HCT116 (cell line): Measurements from ENCODE around the gene DHCR7. TPM values are rescaled to one million over a fixed set of nuclear protein-coding genes. Genes with fewer than 3 reads are reported as not detected.

Source experiments
- ATAC-seq: fragments of 200-7000 bp; cut with Tn5 transposase; 2 replicates; pipeline ENCODE4 v1.9.1; 2020; ENCODE audit warnings: mild to moderate bottlenecking, moderate library complexity
- BruUV-seq: library from RNA; stranded (reverse); fragments of 400-500 nt; replicated peaks from 2 replicates; lab custom pipeline; 2021; lab: Mats Ljungman, UMichigan
- CTCF ChIA-PET: fragments of 300-600 bp; sonication (Branson Sonifier 250); formaldehyde crosslinking; loops from one replicate; lab custom pipeline; 2021; ENCODE audit warnings: antibody characterized with exemption; lab: Charles Lee
- POLR2A ChIA-PET: fragments of 300-600, 350-600 bp; sonication (Branson Sonifier 250); formaldehyde crosslinking; loops from one replicate; lab custom pipeline; 2021; ENCODE audit warnings: antibody characterized with exemption; lab: Charles Lee
- RAD21 ChIA-PET, 2 experiments: fragments of 300-600 bp; sonication (Branson Sonifier 250); formaldehyde crosslinking; loops; one replicate each; lab custom pipeline; 2023; ENCODE audit warnings: low total read pairs in 2 of 2; ENCODE audit not compliant: uncharacterized antibody in 2 of 2, unreplicated experiment in 2 of 2, low non-redundant PET in 1 of 2; lab: Charles Lee
- DNase-seq: peaks from one replicate; pipeline ENCODE4 v3.0.0-alpha.2; 2010; ENCODE audit warnings: low read depth, low spot score
- H2AFZ ChIP-seq: fragments of 200-600 bp; shearing (Covaris generic), sonication (generic); 2 replicates; pipeline ENCODE4 v1.6.1; 2017; ENCODE audit warnings: low read depth, mixed run types, mixed read lengths, antibody characterized with exemption, low read length; ENCODE audit not compliant: poor library complexity, severe bottlenecking
- H3K27ac ChIP-seq: 2 replicates; pipeline ENCODE4 v1.5.1; 2012; ENCODE audit warnings: low read depth, low read length
- H3K27me3 ChIP-seq: fragments of 200-600 bp; sonication (generic); 2 replicates; pipeline ENCODE4 v1.6.1; 2016; ENCODE audit warnings: mixed run types, low read length, mixed read lengths; ENCODE audit not compliant: insufficient read depth
- H3K36me3 ChIP-seq, 2 experiments: fragments of 200-500 bp in 1 of 2; fragments of 200-600 bp in 1 of 2; sonication (Bioruptor generic) in 1 of 2; sonication (generic) in 1 of 2; 2 replicates each; pipeline versions ENCODE4 v1.5.1 to v1.6.1; 2014 to 2016; ENCODE audit warnings: low read length in 2 of 2, inconsistent platforms in 1 of 2, mixed read lengths in 1 of 2, mixed run types in 1 of 2; ENCODE audit not compliant: insufficient read depth in 2 of 2, control insufficient read depth in 1 of 2
- H3K4me1 ChIP-seq, 2 experiments: fragments of 200-600 bp in 1 of 2; sonication (generic) in 1 of 2; 2 replicates each; pipeline versions ENCODE4 v1.5.1 to v1.6.1; 2012 to 2017; ENCODE audit warnings: low read length in 2 of 2, inconsistent platforms in 1 of 2, mild to moderate bottlenecking in 1 of 2, mixed read lengths in 1 of 2, mixed run types in 1 of 2, moderate library complexity in 1 of 2; ENCODE audit not compliant: insufficient read depth in 2 of 2, control insufficient read depth in 1 of 2
- H3K4me2 ChIP-seq: fragments of 200-600 bp; sonication (generic); 2 replicates; pipeline ENCODE4 v1.6.1; 2017; ENCODE audit warnings: mixed run types, low read length, mixed read lengths
- H3K4me3 ChIP-seq, 2 experiments: fragments of 200-600 bp in 1 of 2; sonication (generic) in 1 of 2; replicated peaks in 1 of 2; 2 replicates each; pipeline ENCODE4 v1.5.1; 2011 to 2016; ENCODE audit warnings: low read length in 2 of 2, control low read depth in 1 of 2, low read depth in 1 of 2, mild to moderate bottlenecking in 1 of 2, mixed read lengths in 1 of 2, mixed run types in 1 of 2
- H3K79me2 ChIP-seq: fragments of 200-600 bp; sonication (generic); 2 replicates; pipeline ENCODE4 v1.6.1; 2017; ENCODE audit warnings: mild to moderate bottlenecking, mixed run types, low read length, moderate library complexity, mixed read lengths; ENCODE audit not compliant: insufficient read depth
- H3K9ac ChIP-seq: fragments of 200-600 bp; sonication (generic); 2 replicates; pipeline ENCODE4 v1.6.1; 2016; ENCODE audit warnings: low read length, mixed read lengths
- H3K9me2 ChIP-seq: fragments of 200-600 bp; sonication (generic), shearing (Covaris generic); 2 replicates; pipeline ENCODE4 v1.6.1; 2017; ENCODE audit warnings: mixed run types, mild to moderate bottlenecking, moderate library complexity; ENCODE audit not compliant: insufficient read depth
- H3K9me3 ChIP-seq, 2 experiments: fragments of 200-500 bp in 1 of 2; fragments of 200-600 bp in 1 of 2; sonication (Bioruptor generic) in 1 of 2; sonication (generic) in 1 of 2; 2 replicates each; pipeline ENCODE4 v1.6.1; 2014 to 2017; ENCODE audit warnings: low read length in 2 of 2, mixed read lengths in 2 of 2, inconsistent platforms in 1 of 2, low read depth in 1 of 2, mild to moderate bottlenecking in 1 of 2, mixed run types in 1 of 2, moderate library complexity in 1 of 2; ENCODE audit not compliant: control insufficient read depth in 1 of 2, insufficient read depth in 1 of 2
- H4K20me1 ChIP-seq: fragments of 200-600 bp; sonication (generic), shearing (Covaris generic); 2 replicates; pipeline ENCODE4 v1.6.1; 2017; ENCODE audit warnings: mixed run types, mild to moderate bottlenecking, moderate library complexity; ENCODE audit not compliant: insufficient read depth
- CBX3 ChIP-seq: IDR thresholded peaks from 2 replicates; pipeline ENCODE4 v1.6.1; 2012; ENCODE audit warnings: low read depth
- CEBPB ChIP-seq: IDR thresholded peaks from 2 replicates; pipeline ENCODE4 v1.6.1; 2012; ENCODE audit warnings: low read depth
- CTCF ChIP-seq, 3 experiments: fragments of 200-600 bp in 1 of 3; sonication (generic) in 1 of 3; IDR thresholded peaks in 2 of 3; conservative IDR thresholded peaks in 1 of 3; 2 replicates each; pipeline ENCODE4 v1.5.1; 2012 to 2017; ENCODE audit warnings: low read depth in 2 of 3, low read length in 2 of 3, antibody characterized with exemption in 1 of 3, borderline replicate concordance in 1 of 3, control low read depth in 1 of 3, mild to moderate bottlenecking in 1 of 3, mixed read lengths in 1 of 3, mixed run types in 1 of 3, moderate library complexity in 1 of 3; ENCODE audit not compliant: insufficient read depth in 1 of 3
- ELF1 ChIP-seq: IDR thresholded peaks from 2 replicates; pipeline ENCODE4 v1.6.1; 2012; ENCODE audit warnings: low read depth, borderline replicate concordance
- EZH2phosphoT487 ChIP-seq: fragments of 200-600 bp; IDR thresholded peaks from 2 replicates; pipeline ENCODE4 v1.6.1; 2018; ENCODE audit warnings: antibody characterized with exemption, borderline replicate concordance
- JUND ChIP-seq: IDR thresholded peaks from 2 replicates; pipeline ENCODE4 v1.6.1; 2012
- POLR2A ChIP-seq: IDR thresholded peaks from 2 replicates; pipeline ENCODE4 v1.7.0; 2011; ENCODE audit warnings: borderline replicate concordance; ENCODE audit not compliant: insufficient read depth, insufficient read length; ENCODE audit errors: extremely low read depth
- POLR2AphosphoS5 ChIP-seq: IDR thresholded peaks from 2 replicates; pipeline ENCODE4 v1.6.1; 2011; ENCODE audit warnings: mild to moderate bottlenecking, low read depth, low read length, moderate library complexity
- RAD21 ChIP-seq: IDR thresholded peaks from 2 replicates; pipeline ENCODE4 v1.6.1; 2012; ENCODE audit warnings: low read depth, mild to moderate bottlenecking
- REST ChIP-seq: IDR thresholded peaks from 2 replicates; pipeline ENCODE4 v1.6.1; 2012; ENCODE audit warnings: low read depth
- SIN3A ChIP-seq: IDR thresholded peaks from 2 replicates; pipeline ENCODE4 v1.6.1; 2012; ENCODE audit warnings: low read depth
- SP1 ChIP-seq: IDR thresholded peaks from 2 replicates; pipeline ENCODE4 v1.6.1; 2012; ENCODE audit warnings: low read depth
- SRF ChIP-seq: IDR thresholded peaks from 2 replicates; pipeline ENCODE4 v1.6.1; 2012; ENCODE audit warnings: low read depth
- TCF7L2 ChIP-seq: IDR thresholded peaks from 2 replicates; pipeline ENCODE4 v1.7.0; 2011; ENCODE audit warnings: borderline replicate concordance, inconsistent platforms; ENCODE audit not compliant: insufficient read depth, insufficient read length; ENCODE audit errors: extremely low read depth
- YY1 ChIP-seq: IDR thresholded peaks from 2 replicates; pipeline ENCODE4 v1.6.1; 2011; ENCODE audit warnings: low read length, low read depth, moderate library complexity, mild to moderate bottlenecking; ENCODE audit not compliant: insufficient replicate concordance; ENCODE audit errors: extremely low read depth
- intact Hi-C: fragments of 100-400 bp; cut with micrococcal nuclease; formaldehyde crosslinking; loops from 2 replicates; pipeline ENCODE4 v1.10.0; 2022
- total RNA-seq: library from RNA; stranded (reverse); gene quantifications from one replicate; pipeline ENCODE4 v1.2.1, GENCODE V29; 2021; ENCODE audit not compliant: unreplicated experiment
- TF ChIP-seq, protein P1 (sequence below): IDR thresholded peaks from 2 replicates; pipeline ENCODE4 v1.6.1; 2012
- TF ChIP-seq, protein P2 (sequence below): IDR thresholded peaks from 2 replicates; pipeline ENCODE4 v1.6.1; 2012

DHCR7 gene
- total RNA-seq, 1 experiment from 2014 or later = 115 TPM

DNA sequence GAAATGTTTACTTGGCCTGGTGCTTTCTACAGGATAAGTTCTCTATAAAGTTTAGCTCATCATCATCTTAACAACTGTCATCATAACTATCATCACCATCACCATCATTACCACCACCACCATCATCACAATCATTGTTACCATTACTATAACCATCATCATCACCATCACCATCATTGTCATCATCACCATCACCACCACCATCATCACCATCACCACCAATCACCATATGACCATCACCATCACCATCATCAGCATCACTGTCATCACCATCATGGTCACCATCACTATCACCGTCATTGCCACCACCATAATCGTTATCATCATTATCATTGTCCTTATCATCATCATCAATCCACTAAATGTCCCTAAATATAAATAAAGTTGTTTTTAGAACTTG is 54.9 kb downstream of the DHCR7 start:
- Histone ChIP-seq H3K4me3 (no peak overlapping the region), H3K9ac (no peak overlapping the region), H3K79me2 (no peaks in the 10 kb centered on the region), H2AFZ (no peak overlapping the region), H3K27me3 (peaks cover 61% of the 10 kb centered on the region), H3K9me2 (no peaks in the 10 kb centered on the region), H3K9me3 (no peaks in the 10 kb centered on the region), H3K4me1 (peaks cover 0 to 3% of the 10 kb centered on the region in 2 experiments; a peak in 1 of 4 replicates), H3K36me3 (no peaks in the 10 kb centered on the region), H3K27ac (no peak overlapping the region), H3K4me2 (no peak overlapping the region), H4K20me1 (no peaks in the 10 kb centered on the region)
- ChIA-PET CTCF (no interaction called here), POLR2A (no interaction called here), RAD21 (no interaction called here)
- intact Hi-C loops = no loop called here
- no TSS peak for BruUV-seq
- no peak for ATAC-seq
- no peak for DNase-seq
- TF ChIP-seq CEBPB = no peak
- TF ChIP-seq, protein P1, sequence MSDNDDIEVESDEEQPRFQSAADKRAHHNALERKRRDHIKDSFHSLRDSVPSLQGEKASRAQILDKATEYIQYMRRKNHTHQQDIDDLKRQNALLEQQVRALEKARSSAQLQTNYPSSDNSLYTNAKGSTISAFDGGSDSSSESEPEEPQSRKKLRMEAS = no peak
- TF ChIP-seq CTCF (IDR thresholded peaks at IDR 0.05 in 2 of 3, conservative IDR thresholded peaks at IDR 0.05 in 1 of 3; ENCODE audit: borderline replicate concordance in 1 of 3, insufficient read depth in 1 of 3, low read depth in 2 of 3, low read length in 2 of 3) = no peak
- no peak for TF ChIP-seq REST
- TF ChIP-seq RAD21 = no peak
- no peak for TF ChIP-seq CBX3
- no peak for TF ChIP-seq YY1
- TF ChIP-seq TCF7L2 = no peak
- no peak for TF ChIP-seq SP1
- no peak for TF ChIP-seq SIN3A
- TF ChIP-seq, protein P2, sequence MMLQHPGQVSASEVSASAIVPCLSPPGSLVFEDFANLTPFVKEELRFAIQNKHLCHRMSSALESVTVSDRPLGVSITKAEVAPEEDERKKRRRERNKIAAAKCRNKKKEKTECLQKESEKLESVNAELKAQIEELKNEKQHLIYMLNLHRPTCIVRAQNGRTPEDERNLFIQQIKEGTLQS = no peak
- TF ChIP-seq JUND = no peak
- TF ChIP-seq EZH2phosphoT487 = no peak
- no peak for TF ChIP-seq ELF1
- TF ChIP-seq SRF = no peak
- no peak for TF ChIP-seq POLR2AphosphoS5
- TF ChIP-seq POLR2A = no peak
